HG03196 (cell line): Measurements from ENCODE around the gene CASZ1.

Source experiments
- ATAC-seq: cut with Tn5 transposase; IDR thresholded peaks from one replicate; pipeline ENCODE4 v1.9.1; 2021; ENCODE audit not compliant: unreplicated experiment

The CASZ1 gene

DNA sequence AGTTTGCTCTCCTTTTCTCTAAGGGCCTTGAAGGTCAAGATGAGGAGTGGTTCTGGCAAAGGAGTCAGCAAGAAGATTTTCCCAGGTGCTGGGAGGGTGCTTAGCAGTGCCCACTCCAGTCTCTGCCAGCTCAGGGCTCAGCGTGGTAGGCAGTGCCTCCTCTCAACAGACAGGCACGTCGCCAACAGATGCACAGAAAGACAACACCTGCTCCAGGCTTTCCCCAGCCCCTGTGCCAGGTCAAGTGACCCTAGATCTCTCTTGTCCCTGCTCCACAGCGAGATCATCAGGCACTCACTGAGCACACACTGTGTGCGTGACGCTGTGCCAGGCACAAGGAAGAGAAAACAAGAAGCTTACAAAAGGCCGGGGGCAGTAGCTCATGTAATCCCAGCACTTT is 86.0 kb downstream of the CASZ1 start:
- ATAC-seq: no peak

DNA sequence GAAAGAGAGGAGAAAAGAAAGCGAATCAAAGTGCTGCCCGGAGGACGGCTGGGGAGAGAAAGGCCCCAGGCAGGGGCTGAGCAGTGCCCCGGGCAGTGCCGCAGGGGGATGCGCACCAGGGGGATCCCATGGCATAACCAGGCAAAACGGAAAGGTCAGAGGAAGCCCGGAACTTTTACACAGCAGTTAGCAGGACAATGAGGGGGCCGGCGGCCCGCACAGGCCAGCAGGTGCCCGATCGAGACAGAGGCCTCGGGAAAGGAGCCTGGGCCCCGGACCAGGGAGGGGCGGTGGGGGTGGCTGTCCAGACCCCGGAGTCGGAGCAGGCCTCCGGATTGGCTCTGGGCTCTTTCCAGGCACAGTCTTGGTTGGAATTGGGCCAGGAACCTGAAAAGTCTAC is 86.8 kb downstream of the CASZ1 start:
- ATAC-seq: no peak

DNA sequence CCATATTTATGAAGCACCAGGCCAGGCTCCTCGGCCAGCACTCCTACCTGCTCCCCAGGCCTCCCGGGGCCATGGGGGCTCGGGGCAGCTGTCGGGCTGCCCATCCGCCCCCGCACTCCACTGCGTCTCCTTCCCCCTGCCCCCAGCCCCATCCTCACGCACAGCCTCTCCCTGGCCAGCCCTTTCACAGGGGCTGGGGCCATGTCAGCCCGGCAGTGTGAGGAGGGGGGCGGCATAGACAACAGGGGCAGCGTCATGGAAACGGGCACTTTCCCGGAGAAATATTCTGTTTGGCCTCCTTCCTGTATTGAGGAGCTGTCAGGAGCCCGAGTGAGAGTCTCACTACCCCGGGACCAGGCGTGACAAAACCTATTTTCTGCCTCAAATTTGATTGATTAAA is 87.3 kb downstream of the CASZ1 start:
- ATAC-seq: no peak

DNA sequence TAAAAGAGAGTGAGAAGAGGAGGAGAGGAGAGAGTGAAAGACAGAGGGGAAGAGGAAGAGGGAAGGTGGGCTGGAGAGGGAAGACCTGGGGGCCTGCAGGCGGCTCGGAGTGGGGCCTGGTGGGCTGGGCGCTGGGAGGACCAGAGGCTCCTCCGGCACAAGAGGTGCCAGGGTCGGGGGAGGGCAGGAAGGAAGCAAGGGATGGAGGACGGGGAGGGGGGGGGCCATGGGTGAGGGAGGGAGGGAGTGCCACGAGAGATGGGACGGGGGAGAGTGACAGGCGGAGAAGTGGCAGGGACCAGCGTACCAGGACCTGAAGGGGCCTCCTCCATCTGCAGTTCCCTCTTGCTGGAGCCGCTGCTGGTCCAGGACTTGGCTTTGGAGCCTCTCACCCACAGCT is 87.7 kb downstream of the CASZ1 start:
- no peak for ATAC-seq

DNA sequence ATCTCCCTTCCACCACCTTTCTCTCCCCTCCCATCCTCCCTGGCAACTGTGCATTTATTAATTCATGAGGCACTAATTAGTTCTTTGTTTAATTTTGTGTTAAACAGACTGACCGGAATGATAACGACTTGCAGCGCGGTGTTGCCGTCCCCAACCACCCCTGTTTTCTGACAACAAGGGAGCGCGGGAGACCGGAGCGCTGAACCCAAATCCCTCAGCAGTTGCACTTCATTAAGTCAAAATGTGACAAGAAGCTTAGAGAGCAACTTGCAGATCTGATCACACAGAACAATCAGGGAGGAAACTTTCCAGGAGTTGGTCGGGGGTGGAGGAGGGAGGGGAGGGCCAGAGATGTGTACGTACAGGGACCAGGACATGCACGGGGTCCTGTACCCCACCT is 89.2 kb downstream of the CASZ1 start:
- no peak for ATAC-seq

DNA sequence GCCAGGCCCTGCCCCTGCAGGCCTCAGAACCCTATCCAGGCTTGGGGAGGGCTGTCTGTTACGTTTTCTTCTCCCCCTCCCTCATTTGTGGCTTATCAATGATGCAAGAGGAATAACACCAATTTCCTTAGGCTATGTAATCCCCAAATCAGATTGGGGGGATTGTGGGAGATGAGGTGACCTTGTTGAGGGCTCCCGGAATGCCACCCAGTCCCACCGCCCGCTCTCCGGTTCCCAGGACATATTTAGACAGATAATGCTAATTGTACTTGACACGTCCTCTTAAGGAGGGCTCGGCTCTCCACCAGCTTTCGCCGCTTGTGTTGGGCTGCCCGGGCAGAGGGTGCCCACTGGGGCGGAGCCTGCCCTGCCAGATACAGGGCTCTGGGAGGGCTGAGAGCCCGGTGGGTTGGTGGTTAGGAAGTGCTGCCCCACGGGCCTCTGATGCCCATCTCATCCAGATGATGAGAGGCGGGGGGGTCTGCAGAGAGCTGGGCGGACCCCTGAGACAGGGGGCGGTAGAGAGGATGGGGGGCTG is 90.0 kb downstream of the CASZ1 start:
- ATAC-seq: no peak

DNA sequence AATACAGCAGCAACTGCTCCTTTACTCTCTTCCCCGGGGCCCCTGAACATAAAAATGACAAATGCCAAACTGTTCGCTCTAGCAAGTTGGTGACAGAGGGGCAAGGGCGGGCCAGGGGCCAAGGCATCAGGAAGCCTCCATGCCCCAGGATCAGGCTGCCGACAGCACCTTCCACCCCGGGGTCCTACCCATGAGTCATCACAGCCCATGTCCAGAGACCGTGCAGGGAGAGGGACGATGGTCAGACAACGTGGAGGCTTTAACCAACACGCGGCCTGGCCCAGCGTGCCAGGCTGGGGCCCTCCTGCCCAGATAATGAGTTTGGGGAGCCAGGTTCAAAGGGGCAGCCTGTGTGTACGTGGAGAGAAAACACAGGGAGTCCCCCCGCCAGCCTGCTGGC is 90.5 kb downstream of the CASZ1 start:
- no peak for ATAC-seq

DNA sequence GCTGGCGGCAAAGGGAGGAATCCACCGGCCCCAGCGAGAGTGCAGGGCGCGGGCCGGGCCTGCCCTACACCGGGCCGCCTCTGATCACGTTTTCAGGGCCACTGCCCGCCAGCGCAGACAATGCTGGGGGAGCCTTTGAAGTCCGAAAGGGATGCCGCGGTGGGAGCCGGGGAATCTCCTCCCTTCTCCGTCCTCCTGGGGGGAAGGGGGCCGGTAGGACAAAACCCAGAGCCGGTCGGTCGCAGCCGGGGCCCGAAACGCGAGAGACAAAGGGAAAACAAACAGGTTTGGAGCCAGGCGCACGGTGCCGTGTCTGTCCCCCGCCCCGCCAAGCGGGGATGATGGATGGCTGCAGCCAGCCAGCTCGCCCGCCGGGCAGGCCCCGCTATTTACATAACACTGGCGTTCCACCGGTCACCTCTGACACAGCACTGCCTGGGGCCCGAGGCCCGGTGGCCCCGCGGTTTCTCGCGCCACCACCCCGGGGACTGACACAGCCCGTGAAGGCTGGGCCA is 92.0 kb downstream of the CASZ1 start:
- ATAC-seq: no peak

DNA sequence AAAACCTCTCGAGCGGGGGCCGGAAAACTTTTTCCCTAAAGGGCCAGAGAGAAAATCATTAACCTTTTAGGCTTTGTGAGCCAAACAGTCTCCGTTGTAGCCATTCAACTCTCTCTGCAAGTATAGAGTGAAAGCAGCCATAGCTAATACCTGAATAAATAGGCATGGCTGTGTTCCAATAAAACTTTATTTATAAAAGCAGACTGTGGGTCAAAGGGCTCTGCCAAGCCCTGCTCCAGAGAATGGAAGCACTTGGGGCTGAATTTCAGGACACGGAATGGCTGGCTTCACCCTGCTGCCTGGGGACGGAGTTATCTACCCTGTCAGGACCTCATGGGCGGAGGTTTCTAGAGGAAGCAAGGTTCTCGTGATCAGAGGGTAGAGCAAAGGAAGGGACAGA is 92.7 kb downstream of the CASZ1 start:
- ATAC-seq: no peak

DNA sequence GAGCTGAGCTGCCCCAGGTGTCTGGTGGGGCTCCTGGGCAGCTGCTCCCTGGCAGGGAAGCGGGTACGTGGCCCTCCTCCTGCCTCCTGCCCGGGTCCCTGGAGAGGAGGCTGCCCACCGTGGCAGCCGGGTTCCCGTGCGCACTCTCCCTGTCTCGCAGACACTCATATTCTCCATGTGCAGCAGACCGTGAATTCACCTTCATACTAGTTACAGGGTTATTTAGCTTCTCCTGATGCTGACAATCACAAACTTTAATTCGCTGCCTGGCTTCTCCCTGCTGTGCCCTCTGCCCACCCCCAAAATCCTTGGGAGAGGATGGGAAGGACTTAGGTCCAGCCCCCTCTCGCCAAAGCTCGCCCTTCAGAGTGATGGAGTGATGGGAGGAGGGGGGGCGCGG is 95.3 kb downstream of the CASZ1 start:
- ATAC-seq: no peak

DNA sequence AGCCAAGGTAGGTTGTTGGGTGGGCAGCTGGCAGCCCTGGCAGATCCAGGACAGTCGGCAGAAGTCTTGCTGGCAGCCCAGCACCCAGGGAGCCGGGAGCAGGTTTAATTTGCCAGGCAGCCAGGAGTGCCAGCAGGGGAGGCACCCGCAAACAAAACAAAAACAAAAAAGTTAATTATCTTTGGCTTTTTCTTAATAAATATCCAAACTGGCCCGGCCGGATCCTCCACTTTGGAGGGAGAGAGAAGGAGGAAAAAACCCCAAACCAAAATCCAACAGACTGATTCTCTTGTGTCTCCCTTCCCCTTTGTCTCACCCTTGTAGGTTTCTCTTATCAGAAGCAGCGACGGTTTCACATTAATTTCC is 97.0 kb downstream of the CASZ1 start:
- no peak for ATAC-seq

DNA sequence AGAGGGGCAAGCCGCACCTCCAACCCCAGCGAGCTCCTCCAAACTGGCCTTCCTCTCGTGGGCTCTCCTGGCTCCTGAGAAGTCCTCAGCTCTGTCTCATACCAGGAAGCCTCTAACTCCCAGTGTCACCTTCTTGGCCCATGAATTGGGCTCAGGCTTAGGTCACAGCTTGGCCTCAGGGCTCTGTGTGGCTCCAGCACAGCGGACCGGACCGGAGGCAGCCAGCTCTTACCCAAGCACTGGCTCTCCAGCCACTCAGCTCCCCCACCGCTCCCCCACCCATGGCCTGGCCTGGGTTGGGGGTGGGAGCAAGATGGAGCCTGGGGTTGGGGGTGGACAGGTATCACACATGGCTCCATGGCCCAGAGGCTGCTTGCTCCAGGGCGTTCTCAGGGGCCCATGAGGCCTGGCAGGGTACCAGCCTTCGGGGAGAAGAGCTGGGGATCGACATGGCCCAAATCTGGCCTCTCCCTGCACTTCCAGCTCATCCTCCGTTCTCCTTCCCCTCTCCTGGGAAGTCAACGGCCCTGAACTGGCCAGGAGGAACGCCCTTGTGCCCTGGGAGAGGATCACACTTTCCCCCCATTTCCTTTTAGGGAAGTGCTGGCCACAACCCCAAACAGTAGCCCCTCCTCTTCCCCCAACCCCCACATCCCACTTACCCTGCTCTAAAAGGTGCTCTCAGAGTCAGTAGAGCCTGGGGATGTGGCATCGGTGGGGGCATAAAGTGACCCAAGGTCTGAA is 97.5 kb downstream of the CASZ1 start:
- ATAC-seq: no peak

DNA sequence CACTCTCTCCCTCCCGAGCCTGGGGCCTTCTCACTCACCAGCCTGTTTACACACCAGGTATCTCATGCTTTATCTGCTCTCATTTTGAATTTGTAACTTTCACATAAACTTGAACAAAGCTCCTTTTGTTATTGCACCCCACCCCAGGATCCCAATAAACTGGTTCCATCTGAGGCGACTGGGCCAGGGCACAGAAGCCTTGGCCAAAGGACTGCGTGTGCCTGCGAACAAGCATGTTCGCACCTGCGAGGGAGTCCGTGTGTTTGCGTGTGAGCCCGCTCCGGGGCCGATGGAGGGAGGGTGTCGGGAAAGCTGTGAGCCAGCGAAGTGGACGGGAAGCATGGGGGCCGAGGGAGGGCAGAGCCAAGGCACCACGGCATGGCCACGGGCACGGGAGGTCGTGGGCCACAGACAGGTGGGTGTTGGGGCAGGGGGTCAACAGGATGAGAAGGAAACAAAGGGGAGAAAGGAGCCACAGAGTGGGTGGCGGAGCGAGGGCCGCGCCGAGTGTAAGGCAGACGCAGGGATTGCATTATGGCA is 98.8 kb downstream of the CASZ1 start:
- ATAC-seq: no peak

DNA sequence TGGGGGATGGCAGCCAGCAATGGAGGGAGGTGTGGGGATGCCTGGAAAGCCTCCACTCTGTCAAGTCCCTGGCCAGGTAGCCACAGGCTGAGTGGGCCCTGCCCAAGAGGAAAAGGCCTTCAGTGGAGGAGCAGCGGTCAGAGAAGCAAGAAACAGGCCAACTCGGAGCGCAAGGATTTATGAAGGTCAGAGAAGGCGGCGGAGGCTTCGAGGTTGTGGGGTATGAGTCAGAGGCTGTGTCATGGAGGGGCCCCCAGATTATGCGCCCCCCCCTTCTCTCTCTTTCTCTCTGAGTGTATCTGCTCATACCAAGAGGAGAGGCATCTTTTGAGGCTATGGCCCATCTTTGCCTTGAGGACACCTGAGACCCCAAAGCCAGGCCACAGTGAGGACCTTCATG is 99.5 kb downstream of the CASZ1 start:
- no peak for ATAC-seq

DNA sequence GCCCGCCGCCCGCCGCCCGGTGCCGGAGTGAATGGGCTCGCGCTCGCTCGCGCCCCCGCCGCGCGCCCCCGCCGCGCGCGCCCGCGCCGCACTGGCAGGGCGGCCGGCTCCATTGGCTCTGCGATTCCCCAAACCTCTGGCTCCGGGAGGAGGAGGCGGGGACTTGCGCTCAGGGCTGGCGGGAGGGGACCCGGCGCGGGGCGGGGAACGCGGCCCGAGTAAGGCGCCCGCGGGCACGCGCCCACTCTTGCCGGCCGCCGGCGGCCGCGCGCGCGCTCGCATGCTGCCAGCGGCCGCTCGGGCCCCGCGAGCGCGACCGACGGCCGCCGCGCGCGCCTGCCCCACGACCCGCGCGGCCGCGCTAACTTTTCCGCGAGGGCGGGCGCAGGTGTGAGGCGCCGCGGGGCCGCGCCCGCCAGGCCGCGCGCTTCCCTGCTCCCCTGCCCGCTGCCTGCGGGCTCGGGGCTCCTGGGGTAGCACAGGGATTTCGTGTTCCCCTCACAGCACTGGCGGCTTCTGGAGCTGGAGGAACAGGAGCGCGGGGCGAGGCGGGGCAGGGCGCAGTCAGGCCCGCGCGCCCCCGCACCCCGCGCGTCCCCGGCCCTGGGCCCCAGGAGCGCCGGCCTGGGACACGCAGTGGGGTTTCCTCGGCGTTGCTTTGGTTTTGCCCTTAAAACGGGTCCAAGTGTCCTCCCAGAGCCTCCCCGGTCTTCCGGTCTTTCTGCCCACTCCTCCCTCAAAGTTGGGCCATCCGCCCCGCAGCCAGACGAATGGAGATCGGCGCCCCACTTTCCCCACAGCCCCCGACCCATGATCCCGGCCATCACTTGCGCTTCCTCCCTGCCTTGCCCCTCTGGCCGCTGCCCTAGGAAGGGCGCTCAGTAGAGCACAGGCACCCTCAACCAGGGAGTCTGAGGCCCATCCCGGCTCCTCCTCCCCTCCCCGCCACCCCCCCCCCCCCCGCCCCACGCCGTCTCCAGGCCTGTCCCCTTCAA is 101.5 kb downstream of the CASZ1 start:
- ATAC-seq: peak; percentile 52

DNA sequence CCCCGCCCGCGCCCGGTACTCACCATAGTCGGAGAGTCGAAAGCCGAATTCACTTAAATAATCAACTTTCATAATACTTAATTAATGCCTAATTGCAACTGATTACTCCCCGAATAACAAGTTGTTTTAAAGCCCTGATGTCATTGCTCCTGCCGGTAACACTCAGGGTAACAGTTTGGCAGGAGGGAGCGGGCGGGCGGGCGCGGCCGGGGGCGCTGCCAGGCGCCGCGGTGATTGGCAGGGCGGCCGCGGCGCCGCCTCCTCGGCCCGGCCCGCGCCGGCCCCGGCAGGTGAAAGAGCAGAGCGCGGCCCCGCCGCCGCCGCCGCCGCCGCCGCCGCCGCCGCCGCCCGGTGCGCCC is 102.2 kb downstream of the CASZ1 start:
- ATAC-seq: peak; percentile 21

DNA sequence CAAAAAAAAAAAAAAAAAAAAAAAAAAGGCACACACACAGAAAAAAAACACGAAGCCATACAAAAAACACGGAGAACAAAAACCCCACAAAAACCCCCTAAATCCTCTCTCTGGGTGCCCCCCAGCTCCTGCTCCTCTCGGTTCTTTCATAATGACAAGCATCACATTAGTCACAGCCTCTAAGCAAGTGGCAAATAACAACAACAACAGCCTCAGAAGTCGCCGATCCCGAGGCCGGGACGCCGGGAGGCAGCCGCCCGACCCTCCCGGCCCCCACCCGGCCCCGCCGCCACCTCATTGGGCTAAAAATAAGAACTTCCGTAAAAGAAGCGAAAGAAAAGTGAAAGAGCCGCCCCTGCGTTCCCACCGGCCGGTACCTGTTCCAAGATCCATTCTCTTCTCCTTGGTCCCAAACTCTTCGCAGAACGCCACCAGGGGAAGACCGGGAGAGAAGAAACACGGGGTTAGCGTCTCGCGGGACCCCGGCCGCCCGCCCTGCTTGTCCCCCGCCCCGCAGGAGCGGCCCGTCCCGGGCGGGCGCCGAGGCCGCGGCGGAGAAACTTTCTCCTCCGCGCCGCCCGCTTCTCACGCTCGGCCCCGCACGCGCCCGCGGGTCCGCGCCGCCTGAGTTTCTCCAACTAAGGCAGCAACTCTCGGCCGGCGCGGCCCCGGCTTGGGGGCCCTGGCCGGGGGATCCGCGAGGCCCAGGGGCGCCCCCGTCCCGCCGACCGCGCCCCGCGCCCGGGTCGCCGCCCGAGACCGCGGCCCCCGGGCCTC is 102.8 kb downstream of the CASZ1 start:
- ATAC-seq: no peak

DNA sequence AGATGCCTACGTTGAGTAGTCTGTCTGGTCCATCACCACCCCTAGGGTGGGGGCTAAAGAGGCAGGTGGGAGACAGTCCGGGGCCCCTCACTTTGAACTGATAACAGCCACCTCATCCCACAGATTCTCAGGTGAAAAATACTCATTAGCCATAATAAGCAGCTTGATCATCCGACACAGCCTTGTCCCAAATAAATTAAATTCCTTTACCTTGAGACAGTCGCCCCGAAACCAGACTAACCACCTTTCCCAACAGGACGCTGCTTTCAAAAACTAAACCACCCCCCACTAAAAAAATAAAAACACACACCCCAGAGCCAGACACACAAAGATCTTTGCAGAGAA is 103.3 kb downstream of the CASZ1 start:
- ATAC-seq: no peak

DNA sequence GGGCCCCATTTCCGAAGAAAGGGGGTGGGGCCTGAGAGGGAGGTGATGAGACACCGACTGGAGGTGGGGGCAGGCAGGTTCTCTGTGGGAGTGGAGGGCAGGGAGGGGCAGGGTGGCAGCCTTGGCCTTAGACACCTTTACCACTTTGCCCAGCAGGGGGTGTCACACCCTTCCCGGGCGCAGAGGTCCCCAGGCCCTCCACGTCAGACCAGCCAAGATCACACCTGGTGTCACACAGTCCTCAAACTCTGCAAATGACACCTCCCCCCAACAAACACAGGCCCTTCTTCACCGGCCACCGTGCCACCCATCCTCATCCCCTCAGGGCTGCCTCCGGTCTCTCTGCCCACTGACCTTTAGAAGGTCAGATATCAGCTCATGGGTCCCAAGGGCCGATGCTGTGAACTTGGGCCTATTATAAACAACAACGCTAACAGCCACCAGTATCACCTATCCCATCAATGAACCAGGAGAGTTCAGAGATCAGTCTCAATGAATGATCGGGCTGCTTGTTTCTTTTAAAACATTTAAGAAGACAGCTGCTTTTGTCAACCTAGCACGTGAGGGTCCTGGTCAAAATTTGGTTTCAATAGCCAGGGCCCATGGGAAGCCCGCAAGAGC is 103.9 kb downstream of the CASZ1 start:
- ATAC-seq: no peak

DNA sequence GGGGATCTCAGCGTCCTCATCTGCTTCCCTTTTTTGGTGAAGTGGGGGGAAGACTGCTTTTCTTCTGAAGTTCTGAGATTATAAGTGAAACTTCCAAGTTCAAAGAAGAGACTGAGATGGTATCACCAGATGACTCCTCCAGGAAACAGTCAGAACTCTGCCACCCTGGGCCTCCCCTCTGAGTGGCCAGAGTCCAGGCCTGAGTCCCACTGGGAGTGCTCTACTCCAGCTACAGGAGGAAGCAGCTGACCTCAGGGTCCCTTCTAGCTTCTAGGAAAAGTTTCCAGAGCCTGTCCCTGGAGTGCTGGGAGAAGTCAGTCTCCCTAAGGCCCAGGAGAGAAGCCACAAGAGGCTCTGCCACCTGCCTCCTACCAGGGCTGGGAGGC is 104.7 kb downstream of the CASZ1 start:
- ATAC-seq: no peak
